GM12892 (cell line): ENCODE data around the gene TUB.

Source experiments
- POLR2A ChIP-seq: IDR thresholded peaks from 2 replicates; pipeline ENCODE4 v1.6.1; 2011; ENCODE audit warnings: low read depth, low read length, control low read depth
- POLR2AphosphoS5 ChIP-seq: IDR thresholded peaks from 2 replicates; pipeline ENCODE4 v1.6.1; 2011; ENCODE audit warnings: low read depth, low read length, control low read depth
- TAF1 ChIP-seq: IDR thresholded peaks from 2 replicates; pipeline ENCODE4 v1.6.1; 2011; ENCODE audit warnings: low read depth, mild to moderate bottlenecking, control low read depth, low read length, borderline replicate concordance

DNA sequence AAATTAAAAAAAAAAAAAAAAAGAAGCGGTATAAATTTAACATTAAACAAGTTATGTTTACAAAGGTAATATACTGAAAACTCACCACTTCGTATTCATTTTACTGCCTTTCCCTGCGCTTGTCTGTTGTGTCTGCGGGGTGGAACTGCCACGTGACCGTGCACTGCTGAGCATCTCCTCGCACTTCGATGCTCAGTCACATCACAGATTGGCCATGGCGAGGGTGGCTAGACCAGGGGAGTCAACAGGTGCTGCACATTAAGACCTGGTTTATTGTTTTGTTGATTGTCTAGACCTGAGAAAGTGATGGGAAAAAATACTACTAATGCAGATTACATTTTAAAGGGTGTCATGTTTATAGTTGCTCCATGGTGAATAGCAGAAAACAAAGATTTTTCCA is 22.8 kb upstream of the TUB start:
- no peak for TF ChIP-seq TAF1
- TF ChIP-seq POLR2A: no peak
- TF ChIP-seq POLR2AphosphoS5: no peak
